Activated CD4-positive, alpha-beta T cell treated with anti-CD3 and anti-CD28 coated beads, Interleukin-2, amount 10 ng/mL, durations not matched to agents 7 days and 5 days (primary cell): ENCODE results near the gene DHCR24. TPM values are rescaled to one million over a fixed set of nuclear protein-coding genes. Genes with fewer than 3 reads are reported as not detected.
"Not testable (repeated sequence)": the region's sequence is repeated elsewhere in the genome, so short reads cannot be mapped to it uniquely, and the experiment has no call there.

Source experiments
- CTCF ChIA-PET: fragments of 350-600 bp; sonication (Branson Sonifier 250); formaldehyde crosslinking; loops from one replicate; lab custom pipeline; 2021; ENCODE audit warnings: antibody characterized with exemption; lab: Charles Lee
- POLR2A ChIA-PET: fragments of 350-600 bp; sonication (Branson Sonifier 250); formaldehyde crosslinking; loops from one replicate; lab custom pipeline; 2021; ENCODE audit warnings: antibody characterized with exemption; lab: Charles Lee
- DNase-seq: peaks from one replicate; pipeline ENCODE4 v3.0.0-alpha.2; 2020
- H3K27ac Mint-ChIP-seq: one replicate; pipeline ENCODE4 v1.8.0; 2021; ENCODE audit warnings: mild to moderate bottlenecking, moderate library complexity, mixed read lengths
- H3K27me3 Mint-ChIP-seq: one replicate; pipeline ENCODE4 v1.8.0; 2021; ENCODE audit warnings: mixed read lengths
- H3K36me3 Mint-ChIP-seq: one replicate; pipeline ENCODE4 v1.8.0; 2021; ENCODE audit warnings: low read depth, mixed read lengths
- H3K4me1 Mint-ChIP-seq: one replicate; pipeline ENCODE4 v1.8.0; 2021; ENCODE audit warnings: mixed read lengths
- H3K4me3 Mint-ChIP-seq: one replicate; pipeline ENCODE4 v1.8.0; 2021; ENCODE audit warnings: mild to moderate bottlenecking, moderate library complexity, mixed read lengths
- H3K9me3 Mint-ChIP-seq: one replicate; pipeline ENCODE4 v1.8.0; 2021; ENCODE audit warnings: mixed read lengths
- total RNA-seq, 2 experiments: library from RNA; stranded (reverse); gene quantifications; one replicate each; pipeline ENCODE4 v1.2.3, GENCODE V29; 2021

The DHCR24 gene
- total RNA-seq, result 100 to 1,000 TPM in 1 of 2 experiments, 10 to 100 TPM in 1; 84.6 to 102 TPM

- ChIA-PET POLR2A (no interaction called here), CTCF (interaction anchor here (0.5 to 1.9 kb wide), 6 partner anchors 9 to 135 kb away, joined by 3 to 7 read pairs (median 4); no protein-coding TSS in a partner anchor)
- peak within 1 kb of the TSS; percentile 91 for H3K4me3 Mint-ChIP-seq
- H3K27ac Mint-ChIP-seq, result peak within 1 kb of the TSS; percentile 91
- peak; percentile 84 for DNase-seq
- H3K9me3 Mint-ChIP-seq, result no peaks in the 10 kb centered on the region
- peaks cover 47% of the 10 kb centered on the region for H3K4me1 Mint-ChIP-seq
- H3K36me3 Mint-ChIP-seq, result peaks cover 17% of the 10 kb centered on the region
- H3K27me3 Mint-ChIP-seq, result peaks cover 18% of the 10 kb centered on the region
Measured at GRCh38 chr1:54886724-54887664, at the start of gene DHCR24. Gene DHCR24 (minus strand): TSS chr1:54887195. CDS start chr1:54887119, 76 bp downstream.

DNA sequence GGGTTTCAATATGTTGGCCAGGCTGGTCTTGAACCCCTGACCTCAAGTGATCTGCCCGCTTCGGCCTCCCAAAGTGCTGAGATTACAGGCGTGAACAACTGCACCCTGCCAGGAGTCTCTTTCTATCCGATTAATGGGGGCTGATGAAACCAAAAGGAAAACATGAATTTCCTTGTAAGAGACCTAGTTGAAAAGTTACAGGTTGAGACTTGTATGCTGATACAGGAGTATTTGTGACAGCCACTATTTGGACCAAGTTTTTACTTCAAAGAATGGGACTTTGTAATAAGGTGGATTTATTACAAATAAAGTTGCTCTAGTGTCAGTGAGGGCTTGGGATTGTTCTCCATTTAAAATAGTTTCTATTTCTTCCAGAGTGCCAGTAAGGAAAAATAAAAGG is 49.8 kb upstream of the DHCR24 start:
- Mint-ChIP-seq H3K4me1 (peaks cover 3% of the 10 kb centered on the region), H3K9me3 (peaks cover 3% of the 10 kb centered on the region), H3K27me3 (peaks cover 40% of the 10 kb centered on the region), H3K4me3 (no peak overlapping the region), H3K27ac (no peak overlapping the region), H3K36me3 (no peaks in the 10 kb centered on the region)
- POLR2A ChIA-PET, result no interaction called here
- CTCF ChIA-PET, result no interaction called here
- no peak for DNase-seq

- Mint-ChIP-seq H3K9me3 (peaks cover 3% of the 10 kb centered on the region), H3K4me3 (no peak overlapping the region), H3K27ac (no peak overlapping the region), H3K36me3 (no peaks in the 10 kb centered on the region), H3K4me1 (peaks cover 3% of the 10 kb centered on the region), H3K27me3 (peaks cover 42% of the 10 kb centered on the region)
- ChIA-PET POLR2A (no interaction called here), CTCF (interaction anchor here (0.7 to 1.3 kb wide), 3 partner anchors 10 to 133 kb away, joined by 3 to 10 read pairs (median 3); no protein-coding TSS in a partner anchor)
- no peak for DNase-seq
Measured at GRCh38 chr1:54934869-54935268, 47.9 kb upstream of the DHCR24 start.

DNA sequence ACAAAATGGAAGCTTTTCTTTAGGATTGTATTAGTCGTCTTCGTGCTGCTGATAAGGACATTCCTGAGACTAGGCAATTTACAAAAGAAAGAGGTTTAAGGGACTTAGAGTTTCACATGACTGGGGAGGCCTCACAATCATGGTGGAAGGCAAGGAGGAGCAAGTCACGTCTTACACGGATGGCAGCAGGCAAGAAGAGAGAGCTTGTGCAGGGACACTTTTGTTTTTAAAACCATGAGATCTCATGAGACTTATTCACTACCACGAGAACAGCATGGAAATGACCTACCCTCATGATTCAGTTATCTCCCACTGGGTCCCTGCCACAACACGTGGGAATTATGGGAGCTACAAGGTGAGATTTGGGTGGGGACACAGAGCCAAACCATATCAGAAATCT is 47.1 kb upstream of the DHCR24 start:
- DNase-seq, H3K36me3 Mint-ChIP-seq, H3K4me3 Mint-ChIP-seq, H3K4me1 Mint-ChIP-seq, POLR2A ChIA-PET, H3K9me3 Mint-ChIP-seq, H3K27ac Mint-ChIP-seq: not testable (repeated sequence)
- CTCF ChIA-PET, result interaction anchor here (1.2 to 1.3 kb wide), 2 partner anchors 11 to 16 kb away, joined by 3 to 10 read pairs; no protein-coding TSS in a partner anchor
- peaks cover 41% of the 10 kb centered on the region for H3K27me3 Mint-ChIP-seq

- no peak for DNase-seq
- H3K4me3 Mint-ChIP-seq, result no peak overlapping the region
- no peak overlapping the region for H3K27ac Mint-ChIP-seq
- CTCF ChIA-PET, result interaction anchor here (1.2 to 1.9 kb wide), 2 partner anchors 9 to 14 kb away, joined by 4 to 6 read pairs; no protein-coding TSS in a partner anchor
- H3K36me3 Mint-ChIP-seq, result no peaks in the 10 kb centered on the region
- H3K9me3 Mint-ChIP-seq, result no peaks in the 10 kb centered on the region
- H3K27me3 Mint-ChIP-seq, result peaks cover 18% of the 10 kb centered on the region
- POLR2A ChIA-PET, result no interaction called here
- no peaks in the 10 kb centered on the region for H3K4me1 Mint-ChIP-seq
Measured at GRCh38 chr1:54931275-54931840, 44.4 kb upstream of the DHCR24 start.

- Mint-ChIP-seq H3K4me3 (no peak overlapping the region), H3K27ac (no peak overlapping the region), H3K4me1 (no peaks in the 10 kb centered on the region), H3K27me3 (peaks cover 15% of the 10 kb centered on the region), H3K36me3 (no peaks in the 10 kb centered on the region), H3K9me3 (no peaks in the 10 kb centered on the region)
- CTCF ChIA-PET, result interaction anchor here (0.9 to 1.2 kb wide), 3 partner anchors 15 to 93 kb away, joined by 3 to 5 read pairs (median 3); no protein-coding TSS in a partner anchor
- DNase-seq, result no peak
- POLR2A ChIA-PET, result no interaction called here
Measured at GRCh38 chr1:54929700-54930099, 42.7 kb upstream of the DHCR24 start.

DNA sequence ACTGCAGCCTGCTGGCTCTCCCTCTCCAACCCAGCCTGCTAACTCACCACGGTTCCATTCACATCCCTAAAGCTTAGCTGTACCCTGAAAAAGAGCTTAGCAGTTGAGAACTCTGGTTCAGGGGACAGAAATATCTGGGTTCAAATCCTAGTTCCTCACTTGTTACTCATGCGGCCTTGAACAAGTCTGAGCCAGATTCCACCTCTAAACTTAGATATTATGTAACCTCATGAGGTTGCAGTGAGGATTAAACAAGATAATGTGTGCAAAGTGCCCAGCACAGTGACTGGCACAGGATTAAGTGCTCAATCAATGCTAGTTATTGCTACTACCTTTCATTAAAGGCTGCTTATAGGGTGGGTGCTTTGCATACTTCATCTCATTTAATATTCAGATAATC is 41.3 kb upstream of the DHCR24 start:
- H3K36me3 Mint-ChIP-seq, result no peaks in the 10 kb centered on the region
- no peak for DNase-seq
- H3K9me3 Mint-ChIP-seq, result no peaks in the 10 kb centered on the region
- peaks cover 12% of the 10 kb centered on the region for H3K27me3 Mint-ChIP-seq
- CTCF ChIA-PET, result interaction anchor here (0.7 kb wide), 1 partner anchor 37 kb away, joined by 3 read pairs; no protein-coding TSS in a partner anchor
- H3K4me3 Mint-ChIP-seq, result no peak overlapping the region
- no peak overlapping the region for H3K27ac Mint-ChIP-seq
- POLR2A ChIA-PET, result no interaction called here
- no peaks in the 10 kb centered on the region for H3K4me1 Mint-ChIP-seq

- no peak overlapping the region for H3K4me3 Mint-ChIP-seq
- no peaks in the 10 kb centered on the region for H3K4me1 Mint-ChIP-seq
- no peak for DNase-seq
- ChIA-PET POLR2A (no interaction called here), CTCF (no interaction called here)
- no peaks in the 10 kb centered on the region for H3K9me3 Mint-ChIP-seq
- no peak overlapping the region for H3K27ac Mint-ChIP-seq
- H3K36me3 Mint-ChIP-seq, result no peaks in the 10 kb centered on the region
- H3K27me3 Mint-ChIP-seq, result peaks cover 13% of the 10 kb centered on the region
Measured at GRCh38 chr1:54927472-54928240, 40.7 kb upstream of the DHCR24 start.

DNA sequence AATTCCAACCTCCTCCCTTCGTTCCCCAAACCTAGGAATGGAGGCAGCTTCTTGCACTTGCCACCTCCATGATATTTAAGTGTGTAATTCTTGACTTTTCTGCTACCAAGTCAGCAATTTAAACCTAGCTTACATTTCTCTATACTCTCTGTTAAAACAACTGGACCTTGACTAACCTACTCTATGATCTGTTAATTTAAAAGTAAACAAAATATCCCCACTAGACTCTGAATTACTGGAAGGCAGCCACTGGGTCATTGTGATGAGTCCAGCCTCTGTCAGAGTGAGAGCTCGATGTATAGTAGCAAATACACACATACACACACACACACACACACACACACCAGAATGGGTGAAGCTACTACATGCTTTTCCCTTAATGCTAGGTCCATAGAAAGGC is 40.0 kb upstream of the DHCR24 start:
- H3K27ac Mint-ChIP-seq, result no peak overlapping the region
- no peaks in the 10 kb centered on the region for H3K36me3 Mint-ChIP-seq
- CTCF ChIA-PET, result no interaction called here
- no peak for DNase-seq
- POLR2A ChIA-PET, result no interaction called here
- no peaks in the 10 kb centered on the region for H3K4me1 Mint-ChIP-seq
- H3K27me3 Mint-ChIP-seq, result peaks cover 12% of the 10 kb centered on the region
- H3K9me3 Mint-ChIP-seq, result no peaks in the 10 kb centered on the region
- no peak overlapping the region for H3K4me3 Mint-ChIP-seq

- Mint-ChIP-seq H3K27me3 (peaks cover 11% of the 10 kb centered on the region), H3K27ac (no peak overlapping the region), H3K9me3 (no peaks in the 10 kb centered on the region), H3K4me3 (no peak overlapping the region), H3K4me1 (no peaks in the 10 kb centered on the region), H3K36me3 (no peaks in the 10 kb centered on the region)
- CTCF ChIA-PET, result interaction anchor here (1.1 to 1.5 kb wide), 2 partner anchors 9 to 28 kb away, joined by 4 read pairs; no protein-coding TSS in a partner anchor
- DNase-seq, result no peak
- POLR2A ChIA-PET, result no interaction called here
Measured at GRCh38 chr1:54922921-54923421, 36.0 kb upstream of the DHCR24 start.

- peaks cover 11% of the 10 kb centered on the region for H3K27me3 Mint-ChIP-seq
- POLR2A ChIA-PET, result no interaction called here
- DNase-seq, result no peak
- H3K4me1 Mint-ChIP-seq, result no peaks in the 10 kb centered on the region
- CTCF ChIA-PET, result interaction anchor here (1.1 to 1.5 kb wide), 2 partner anchors 10 to 27 kb away, joined by 4 read pairs; no protein-coding TSS in a partner anchor
- H3K36me3 Mint-ChIP-seq, result no peaks in the 10 kb centered on the region
- no peak overlapping the region for H3K27ac Mint-ChIP-seq
- no peaks in the 10 kb centered on the region for H3K9me3 Mint-ChIP-seq
- H3K4me3 Mint-ChIP-seq, result no peak overlapping the region
Measured at GRCh38 chr1:54922040-54922761, 35.2 kb upstream of the DHCR24 start.
